ENCODE measurements around the gene TTC16. TPM values are rescaled to one million over a fixed set of nuclear protein-coding genes. Genes with fewer than 3 reads are reported as not detected.

TTC16 gene
- total RNA-seq, 6 experiments from 2014 or later: 0.05 to 0.12 TPM; not detected in 4

- no CpG with 5 or more reads among the region's 9 CpGs for WGBS (ENCODE audit: insufficient coverage, low coverage, low lambda C conversion rate, missing lambda C conversion rate)
- no peaks in the 10 kb centered on the region for H3K36me3 ChIP-seq
Observed at GRCh38 chr9:127716412-127716811, 533 bp downstream of the TTC16 start.

GRCh38 chr9:127717766-127718165 is 1.9 kb downstream of the TTC16 start:
- DNase-seq: no peak
- intact Hi-C loops (cut with DNase I): no loop called here
- Histone ChIP-seq H3K27me3 (no peaks in the 10 kb centered on the region), H3K9me3 (no peaks in the 10 kb centered on the region), H3K4me1 (peaks cover 0 to 5% (median 0%) of the 10 kb centered on the region in 4 donors), H3K27ac (no peak overlapping the region), H3K36me3 (no peaks in the 10 kb centered on the region), H3K4me3 (no peak overlapping the region)
- TF ChIP-seq POLR2A (IDR thresholded peaks at IDR 0.05): no peak
- no peak for TF ChIP-seq CTCF (IDR thresholded peaks at IDR 0.05)
- 67% methylated on average over 3 of the region's 5 CpGs for WGBS (ENCODE audit: insufficient coverage, low coverage, low lambda C conversion rate, missing lambda C conversion rate)
- no peak for ATAC-seq

More at GRCh38 chr9:127716412-127716811, 533 bp downstream of the TTC16 start:
- Histone ChIP-seq H3K4me1 (peaks cover 0 to 5% (median 0%) of the 10 kb centered on the region in 4 donors), H3K4me3 (no peak overlapping the region), H3K9me3 (no peaks in the 10 kb centered on the region), H3K27ac (peak overlapping the region in 1 of 3 donors; percentile 0), H3K27me3 (no peaks in the 10 kb centered on the region)
- ATAC-seq (no peak), DNase-seq (peak in 1 of 3 donors; percentile 40)
- intact Hi-C loops (cut with DNase I): no loop called here
- TF ChIP-seq CTCF (IDR thresholded peaks at IDR 0.05) (no peak), POLR2A (IDR thresholded peaks at IDR 0.05) (no peak)

- no peak overlapping the region for H3K4me3 ChIP-seq
- 72% methylated on average over 6 of the region's 12 CpGs for WGBS (ENCODE audit: insufficient coverage, low coverage, low lambda C conversion rate, missing lambda C conversion rate)
- TF ChIP-seq POLR2A (IDR thresholded peaks at IDR 0.05): no peak
- no peak for TF ChIP-seq CTCF (IDR thresholded peaks at IDR 0.05)
- H3K27me3 ChIP-seq: no peaks in the 10 kb centered on the region
- H3K27ac ChIP-seq: no peak overlapping the region
- intact Hi-C loops (cut with DNase I): loop anchor here in 1 of 2 donors (10.0 kb wide), 1 partner anchor 215 kb away; no protein-coding TSS in a partner anchor
- ATAC-seq (no peak), DNase-seq (no peak)
- no peaks in the 10 kb centered on the region for H3K9me3 ChIP-seq
- H3K36me3 ChIP-seq: no peaks in the 10 kb centered on the region
- H3K4me1 ChIP-seq: peaks cover 0 to 5% (median 0%) of the 10 kb centered on the region in 4 donors
Observed at GRCh38 chr9:127720031-127720864, 4.4 kb downstream of the TTC16 start.

GRCh38 chr9:127720865-127721227 is 5.0 kb downstream of the TTC16 start:
- Histone ChIP-seq H3K27me3 (no peaks in the 10 kb centered on the region), H3K36me3 (no peaks in the 10 kb centered on the region), H3K27ac (no peak overlapping the region), H3K4me3 (no peak overlapping the region), H3K4me1 (peaks cover 0 to 5% (median 0%) of the 10 kb centered on the region in 4 donors), H3K9me3 (no peaks in the 10 kb centered on the region)
- no peak for DNase-seq
- no peak for TF ChIP-seq POLR2A (IDR thresholded peaks at IDR 0.05)
- TF ChIP-seq CTCF (IDR thresholded peaks at IDR 0.05): no peak
- intact Hi-C loops (cut with DNase I): loop anchor here in 1 of 2 donors (10.0 kb wide), 1 partner anchor 216 kb away; no protein-coding TSS in a partner anchor
- ATAC-seq: no peak
